IPS-15b (cell line): ENCODE results near the gene CCR2.
"Not testable (repeated sequence)": the region's sequence is repeated elsewhere in the genome, so short reads cannot be mapped to it uniquely, and the experiment has no call there.

Experiments
- H3K27me3 ChIP-seq: one replicate; pipeline ENCODE4 v1.6.1; 2013; ENCODE audit warnings: low read length; ENCODE audit not compliant: control insufficient read depth, insufficient read depth
- H3K36me3 ChIP-seq: one replicate; pipeline ENCODE4 v1.6.1; 2013; ENCODE audit warnings: low read length; ENCODE audit not compliant: control insufficient read depth, insufficient read depth
- H3K4me1 ChIP-seq: one replicate; pipeline ENCODE4 v1.6.1; 2013; ENCODE audit warnings: mild to moderate bottlenecking, low read length; ENCODE audit not compliant: control insufficient read depth, insufficient read depth
- H3K4me3 ChIP-seq: one replicate; pipeline ENCODE4 v1.5.1; 2013; ENCODE audit warnings: low read depth, low read length
- H3K9ac ChIP-seq: one replicate; pipeline ENCODE4 v1.6.1; 2013; ENCODE audit warnings: low read depth, mild to moderate bottlenecking, low read length
- H3K9me3 ChIP-seq: one replicate; pipeline ENCODE4 v1.6.1; 2013; ENCODE audit warnings: mild to moderate bottlenecking, low read length; ENCODE audit not compliant: control insufficient read depth, insufficient read depth

The CCR2 gene

DNA sequence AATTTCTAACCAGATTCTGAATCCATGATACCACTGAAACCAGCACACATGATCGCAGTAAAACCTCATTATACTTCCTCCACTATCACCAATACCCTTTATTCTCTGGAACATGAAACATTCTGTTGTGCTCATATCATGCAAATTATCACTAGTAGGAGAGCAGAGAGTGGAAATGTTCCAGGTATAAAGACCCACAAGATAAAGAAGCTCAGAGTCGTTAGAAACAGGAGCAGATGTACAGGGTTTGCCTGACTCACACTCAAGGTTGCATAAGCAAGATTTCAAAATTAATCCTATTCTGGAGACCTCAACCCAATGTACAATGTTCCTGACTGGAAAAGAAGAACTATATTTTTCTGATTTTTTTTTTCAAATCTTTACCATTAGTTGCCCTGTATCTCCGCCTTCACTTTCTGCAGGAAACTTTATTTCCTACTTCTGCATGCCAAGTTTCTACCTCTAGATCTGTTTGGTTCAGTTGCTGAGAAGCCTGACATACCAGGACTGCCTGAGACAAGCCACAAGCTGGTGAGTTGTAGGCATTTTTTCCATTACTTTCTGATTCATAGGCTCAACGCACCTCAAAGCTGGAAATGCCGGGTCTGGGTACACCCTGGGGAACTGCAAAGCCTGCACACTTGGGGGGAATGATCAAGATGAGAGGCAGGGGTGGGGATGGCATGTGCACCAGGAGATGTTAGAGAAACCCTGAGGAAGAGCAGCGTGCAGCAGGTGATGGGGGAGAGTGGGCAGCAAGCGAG lies at the start of gene CCR2:
Gene CCR2, plus strand, starts transcription at position 465 of the 764 bp plus-strand sequence. CDS start 3,417 bp downstream, outside the sequence.
- Histone ChIP-seq H3K9me3 (no peaks in the 10 kb centered on the region), H3K4me3 (no peak within 1 kb of the TSS), H3K36me3 (no peaks in the 10 kb centered on the region), H3K4me1 (peaks cover 3% of the 10 kb centered on the region), H3K9ac (no peak within 1 kb of the TSS), H3K27me3 (no peaks in the 10 kb centered on the region)

DNA sequence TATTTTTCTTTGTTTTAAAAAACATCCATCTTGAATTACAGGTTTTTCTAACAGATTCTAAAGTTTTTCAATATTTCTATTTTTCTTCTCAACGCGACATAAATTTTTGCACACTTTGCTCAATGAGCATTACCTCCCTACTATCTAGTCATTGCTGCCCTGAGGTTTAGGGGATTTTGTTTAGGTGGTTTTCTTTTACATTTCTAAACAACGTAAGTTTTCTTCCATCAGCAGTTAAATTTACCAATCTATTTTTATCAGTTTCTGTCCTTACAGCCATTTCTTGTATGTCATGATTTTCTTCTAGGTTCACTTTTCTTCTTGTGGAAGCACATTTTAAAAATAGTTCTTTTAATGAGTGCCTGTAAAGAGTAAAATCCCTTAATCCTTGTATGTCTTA lies 49.2 kb upstream of the CCR2 start:
- Histone ChIP-seq H3K9me3 (no peaks in the 10 kb centered on the region), H3K9ac (no peak overlapping the region), H3K36me3 (no peaks in the 10 kb centered on the region), H3K27me3 (no peaks in the 10 kb centered on the region), H3K4me3 (no peak overlapping the region), H3K4me1 (no peaks in the 10 kb centered on the region)

DNA sequence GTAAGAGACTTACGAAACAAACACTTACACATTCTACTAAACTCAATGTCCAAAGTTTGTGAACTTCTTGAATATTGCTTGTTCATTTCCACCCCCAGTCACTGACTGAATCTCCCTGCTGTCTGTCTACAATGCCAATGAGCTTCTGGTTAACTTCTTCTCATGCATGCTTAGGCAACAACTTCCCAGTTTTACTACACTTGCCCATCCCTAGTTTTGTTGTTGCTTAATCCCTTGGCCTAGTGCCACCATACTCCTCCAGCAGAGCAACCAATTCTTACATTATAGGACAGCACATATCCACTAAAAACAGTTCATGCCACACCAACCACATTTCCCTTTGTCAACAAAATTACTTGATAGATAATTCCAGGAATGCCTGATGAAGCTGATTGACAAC lies 40.9 kb upstream of the CCR2 start:
- no peaks in the 10 kb centered on the region for H3K4me1 ChIP-seq
- no peak overlapping the region for H3K9ac ChIP-seq
- no peaks in the 10 kb centered on the region for H3K36me3 ChIP-seq
- H3K9me3 ChIP-seq, result no peaks in the 10 kb centered on the region
- no peaks in the 10 kb centered on the region for H3K27me3 ChIP-seq
- H3K4me3 ChIP-seq, result no peak overlapping the region

DNA sequence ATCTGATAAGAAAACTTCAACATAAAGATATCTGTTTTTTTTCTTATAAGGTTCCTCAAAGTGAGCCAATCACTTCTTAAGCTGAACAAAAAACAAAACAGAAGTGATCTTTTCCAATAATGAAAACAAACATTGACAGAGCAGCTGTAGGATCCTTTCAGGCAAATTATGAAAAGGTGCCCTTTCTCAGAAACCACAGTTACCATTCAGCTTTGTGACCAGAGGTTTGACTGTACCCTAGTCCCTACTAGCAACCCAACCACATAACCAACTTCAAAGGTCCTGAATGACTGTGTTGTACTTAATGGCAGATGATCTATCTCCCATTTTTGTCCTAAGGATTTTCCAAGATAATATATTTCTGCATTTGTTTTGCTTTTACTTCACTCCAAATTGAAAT lies 39.4 kb upstream of the CCR2 start:
- Histone ChIP-seq H3K27me3 (no peaks in the 10 kb centered on the region), H3K36me3 (no peaks in the 10 kb centered on the region), H3K9ac (no peak overlapping the region), H3K4me1 (no peaks in the 10 kb centered on the region), H3K4me3 (no peak overlapping the region), H3K9me3 (peaks cover 1% of the 10 kb centered on the region)

DNA sequence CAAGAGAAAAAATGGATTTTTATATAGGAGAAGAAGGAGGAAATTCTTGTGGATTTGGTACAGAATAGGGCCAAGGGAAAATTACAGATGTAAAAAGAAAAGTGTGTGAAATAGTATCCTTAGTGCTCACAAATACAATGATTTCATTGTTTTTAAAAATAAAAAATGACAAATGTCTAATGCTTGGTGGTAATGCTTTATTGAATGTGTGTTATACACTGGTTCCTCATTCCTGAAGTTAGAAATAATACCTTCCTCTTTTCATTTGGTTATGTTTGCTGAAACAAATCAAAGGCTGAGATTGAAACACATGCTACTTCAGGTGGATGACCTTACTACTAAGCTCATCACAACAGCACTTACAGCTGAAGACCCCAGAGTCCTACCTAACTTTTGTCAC lies 37.7 kb upstream of the CCR2 start:
- Histone ChIP-seq H3K4me1 (no peaks in the 10 kb centered on the region), H3K36me3 (no peaks in the 10 kb centered on the region), H3K9ac (no peak overlapping the region), H3K27me3 (no peaks in the 10 kb centered on the region), H3K4me3 (no peak overlapping the region), H3K9me3 (peaks cover 3% of the 10 kb centered on the region)

DNA sequence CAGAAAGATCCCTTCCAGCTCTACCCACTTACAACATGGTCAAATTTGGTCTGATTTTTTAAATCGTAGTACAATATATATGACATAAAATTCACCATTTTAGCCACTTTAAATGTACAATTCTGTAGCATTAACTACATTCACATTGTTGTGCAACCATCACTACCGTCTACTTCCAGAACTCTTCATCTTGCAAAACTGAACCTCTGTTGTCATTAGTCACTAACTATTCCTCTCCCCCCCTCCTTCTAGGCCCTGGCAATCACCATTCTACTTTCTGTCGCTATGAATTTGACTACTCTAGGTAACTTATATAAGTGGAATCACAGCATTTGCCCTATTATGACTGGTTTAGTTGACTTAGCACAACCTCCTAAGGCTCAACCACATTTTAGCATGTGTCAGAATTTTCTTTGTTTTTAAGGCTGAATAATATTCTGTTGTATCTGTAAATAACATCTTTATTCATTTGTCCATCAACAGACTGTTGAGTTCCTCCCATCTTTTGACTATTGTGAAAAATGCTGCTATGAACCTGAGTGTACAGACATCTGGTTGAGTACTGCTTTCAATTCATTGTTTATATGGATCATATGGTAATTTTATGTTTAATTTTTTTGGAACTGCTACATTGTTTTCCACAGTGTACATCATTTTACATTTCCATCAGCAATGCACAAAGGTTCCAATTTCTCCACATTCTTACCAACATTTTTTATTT lies 35.5 kb upstream of the CCR2 start:
- Histone ChIP-seq H3K36me3 (no peaks in the 10 kb centered on the region), H3K9ac (no peak overlapping the region), H3K9me3 (peaks cover 3% of the 10 kb centered on the region), H3K4me3 (no peak overlapping the region), H3K4me1 (no peaks in the 10 kb centered on the region), H3K27me3 (no peaks in the 10 kb centered on the region)

DNA sequence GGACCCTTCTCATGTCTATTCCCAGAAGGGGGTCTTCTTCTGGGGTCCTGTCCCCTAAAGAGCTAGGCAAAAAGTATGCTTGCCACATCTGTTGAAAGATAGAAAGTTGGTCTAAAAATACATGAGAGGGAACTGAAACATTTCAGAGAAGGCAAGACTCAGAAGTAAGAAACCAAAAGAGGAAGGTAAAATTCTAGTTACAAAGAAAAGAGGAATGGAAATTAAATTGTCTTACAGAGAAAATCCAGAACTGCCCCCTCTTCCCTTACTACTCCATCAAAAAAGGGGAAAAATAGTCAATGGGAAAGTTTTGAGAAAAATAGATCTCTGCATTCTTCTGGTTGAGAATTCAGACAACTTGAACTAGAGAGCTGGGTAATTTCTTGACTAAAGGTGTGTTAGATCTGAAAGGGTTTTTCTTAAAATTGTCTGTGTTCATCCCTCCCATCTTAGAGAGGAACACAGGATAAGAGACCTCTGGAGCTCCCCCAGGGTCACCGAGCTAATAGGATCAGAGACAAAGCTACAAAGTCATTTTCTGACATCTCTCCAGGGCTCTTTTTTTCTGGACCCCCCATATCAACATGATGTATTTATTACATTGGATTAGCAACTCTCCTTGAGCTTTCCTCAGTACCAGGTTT lies 32.3 kb upstream of the CCR2 start:
- Histone ChIP-seq H3K9me3 (peaks cover 3% of the 10 kb centered on the region), H3K4me1 (no peaks in the 10 kb centered on the region), H3K9ac (no peak overlapping the region), H3K4me3 (no peak overlapping the region), H3K27me3 (no peaks in the 10 kb centered on the region), H3K36me3 (no peaks in the 10 kb centered on the region)

DNA sequence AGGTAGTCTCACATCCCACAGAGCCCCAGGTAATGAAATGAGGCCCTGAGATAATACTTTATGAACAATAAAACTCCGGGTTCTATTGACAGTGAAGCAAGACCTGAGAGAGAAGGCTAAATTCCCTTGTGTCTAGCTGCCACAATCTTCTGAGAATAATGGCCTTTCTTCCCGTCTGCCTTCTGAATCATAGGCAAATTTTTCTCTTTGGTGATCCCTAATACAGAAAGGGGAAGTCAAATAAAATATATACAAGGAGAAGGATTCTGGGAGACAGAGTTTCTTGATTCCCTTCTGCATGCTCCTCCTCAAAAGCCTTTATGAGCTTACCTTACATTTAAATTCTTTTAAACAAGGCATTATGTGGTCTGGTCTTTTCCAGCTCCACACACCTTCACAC lies 29.9 kb upstream of the CCR2 start:
- Histone ChIP-seq H3K36me3 (no peaks in the 10 kb centered on the region), H3K9me3 (peaks cover 3% of the 10 kb centered on the region), H3K9ac (no peak overlapping the region), H3K4me3 (no peak overlapping the region), H3K4me1 (no peaks in the 10 kb centered on the region), H3K27me3 (no peaks in the 10 kb centered on the region)

DNA sequence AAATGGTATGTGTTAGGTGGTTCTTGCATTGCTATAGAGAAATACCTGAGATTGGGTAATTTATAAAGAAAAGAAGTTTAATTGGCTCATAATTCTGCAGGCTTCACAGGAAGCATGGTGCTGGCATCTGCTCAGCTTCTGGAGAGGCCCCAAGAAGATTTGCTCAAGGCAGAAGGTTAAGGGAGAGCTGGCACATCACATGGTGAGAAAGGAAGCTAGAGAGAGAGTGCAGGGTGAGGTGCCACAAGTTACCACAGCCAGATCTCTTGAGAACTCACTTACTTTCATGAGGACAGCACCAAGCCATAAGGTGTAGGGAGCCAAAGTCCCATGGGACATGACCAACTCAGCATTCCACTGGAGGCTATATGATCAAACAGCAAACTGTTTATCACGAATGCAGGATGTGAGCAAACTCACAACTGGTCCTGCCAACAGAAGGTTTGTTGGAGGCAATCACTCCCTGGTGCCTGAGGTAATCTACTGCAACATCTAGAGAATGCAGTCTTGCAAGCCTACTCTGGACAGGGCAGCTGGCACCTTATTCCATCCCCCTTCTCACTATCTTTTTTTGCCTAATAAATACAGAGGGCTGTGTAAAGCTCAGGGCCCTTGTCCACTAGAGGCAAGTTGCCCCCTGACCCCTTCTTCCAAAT lies 28.1 kb upstream of the CCR2 start:
- no peaks in the 10 kb centered on the region for H3K4me1 ChIP-seq
- H3K36me3 ChIP-seq, result no peaks in the 10 kb centered on the region
- no peaks in the 10 kb centered on the region for H3K9me3 ChIP-seq
- no peak overlapping the region for H3K9ac ChIP-seq
- no peak overlapping the region for H3K4me3 ChIP-seq
- H3K27me3 ChIP-seq, result no peaks in the 10 kb centered on the region

DNA sequence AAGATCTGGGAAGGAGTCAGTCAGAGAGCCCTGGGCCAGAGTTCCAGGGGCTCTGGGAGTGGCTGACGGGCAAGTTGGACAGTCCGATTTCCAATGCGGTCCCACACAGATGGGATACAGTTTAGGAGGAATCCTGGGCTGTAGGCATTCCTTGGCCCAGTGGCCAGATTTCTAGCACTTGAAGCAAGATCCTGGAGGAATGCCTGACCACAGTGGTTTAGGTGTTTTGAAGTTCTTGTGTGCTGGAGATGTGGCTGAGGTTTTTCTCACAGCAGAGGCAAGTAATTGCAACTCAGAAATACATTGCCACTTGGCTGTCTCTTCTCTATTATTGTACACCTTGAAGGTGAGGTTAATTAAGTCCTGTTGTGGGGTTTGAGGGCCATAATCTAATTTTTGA lies 23.2 kb upstream of the CCR2 start:
- H3K4me1 ChIP-seq, H3K4me3 ChIP-seq, H3K9ac ChIP-seq, H3K9me3 ChIP-seq, H3K27me3 ChIP-seq, H3K36me3 ChIP-seq: not testable (repeated sequence)

DNA sequence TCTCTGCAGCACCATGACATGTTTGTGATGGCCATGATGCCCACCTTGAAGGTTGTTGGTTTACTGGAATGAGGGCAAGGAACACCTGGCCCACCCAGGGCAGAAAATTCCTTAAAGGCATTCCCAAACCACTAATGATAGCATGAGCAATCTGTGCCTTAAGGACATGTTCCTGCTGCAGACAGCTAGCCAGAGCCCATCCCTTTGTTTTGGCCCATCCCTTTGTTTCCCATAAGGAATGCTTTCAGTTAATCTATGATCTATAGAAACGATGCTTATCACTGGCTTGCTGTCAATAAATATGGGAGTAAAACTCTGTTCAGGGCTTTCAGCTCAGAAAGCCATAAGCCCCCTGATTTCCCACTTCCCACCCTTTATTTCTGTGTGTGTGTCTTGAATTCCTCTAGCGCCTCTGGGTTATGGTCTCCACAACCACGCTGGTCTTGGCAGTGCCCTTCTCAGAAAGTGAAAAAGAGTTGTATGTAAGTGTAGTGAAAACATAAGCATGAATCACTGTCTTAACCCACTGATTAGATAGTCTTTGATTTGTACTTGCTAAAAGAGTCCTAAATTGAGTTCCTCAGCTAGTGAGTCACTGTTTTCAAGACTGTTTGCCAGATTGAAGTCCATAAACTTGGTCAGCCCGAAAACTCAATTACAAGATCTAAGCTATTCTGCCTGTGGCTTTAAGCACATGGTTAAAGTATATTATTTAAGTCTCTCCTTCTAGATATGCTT lies 19.0 kb upstream of the CCR2 start:
- H3K36me3 ChIP-seq, result no peaks in the 10 kb centered on the region
- no peaks in the 10 kb centered on the region for H3K27me3 ChIP-seq
- no peak overlapping the region for H3K9ac ChIP-seq
- H3K4me3 ChIP-seq, result no peak overlapping the region
- H3K9me3 ChIP-seq, result peaks cover 3% of the 10 kb centered on the region
- H3K4me1 ChIP-seq, result no peaks in the 10 kb centered on the region
